EH (cell line): ENCODE data around the gene RHOF.

Experiments
- DNase-seq: peaks from one replicate; pipeline ENCODE4 v3.0.0-alpha.2; 2015; ENCODE audit warnings: low read depth

The RHOF gene

GRCh38 chr12:121804417-121805111 is 11.1 kb upstream of the RHOF start:
- peak; percentile 41 for DNase-seq

GRCh38 chr12:121803861-121804416 is 10.5 kb upstream of the RHOF start, which contains the start of gene SETD1B:
TSS of gene SETD1B (plus strand) at chr12:121804009. CDS start at chr12:121804738, 729 bp downstream.
- peak; percentile 75 for DNase-seq

GRCh38 chr12:121802843-121803698 is 9.6 kb upstream of the RHOF start:
- DNase-seq = peak; percentile 96

GRCh38 chr12:121802485-121802842 is 9.0 kb upstream of the RHOF start:
- no peak for DNase-seq

GRCh38 chr12:121801595-121802484 is 8.4 kb upstream of the RHOF start:
- peak; percentile 55 for DNase-seq

- DNase-seq = peak; percentile 91
These were observed 7.5 kb upstream of the RHOF start for GRCh38 chr12:121800694-121801594.

GRCh38 chr12:121799842-121800693 is 6.6 kb upstream of the RHOF start:
- DNase-seq = peak; percentile 95

- peak; percentile 93 for DNase-seq
These were observed 5.8 kb upstream of the RHOF start for GRCh38 chr12:121799156-121799841.

- DNase-seq = no peak
These were observed 5.3 kb upstream of the RHOF start for GRCh38 chr12:121798787-121799155.

GRCh38 chr12:121797937-121798786 is 4.7 kb upstream of the RHOF start:
- DNase-seq = peak; percentile 53

GRCh38 chr12:121796855-121797751 is 3.6 kb upstream of the RHOF start:
- peak; percentile 94 for DNase-seq

GRCh38 chr12:121795034-121795968 is 1.8 kb upstream of the RHOF start:
- peak; percentile 83 for DNase-seq

- no peak for DNase-seq
These were observed 1.1 kb upstream of the RHOF start for GRCh38 chr12:121794534-121795033.

- peak; percentile 90 for DNase-seq
These were observed 498 bp upstream of the RHOF start for GRCh38 chr12:121793838-121794533.
